Amniotic epithelial cell (primary cell): ENCODE results near the gene GPR12.
A peak's percentile ranks its signal among the peaks of the same experiment; 100 is the strongest.

Experiments used
- DNase-seq: peaks from one replicate; pipeline ENCODE4 v3.0.0-alpha.2; 2010; ENCODE audit warnings: low read depth

The GPR12 gene, protein sequence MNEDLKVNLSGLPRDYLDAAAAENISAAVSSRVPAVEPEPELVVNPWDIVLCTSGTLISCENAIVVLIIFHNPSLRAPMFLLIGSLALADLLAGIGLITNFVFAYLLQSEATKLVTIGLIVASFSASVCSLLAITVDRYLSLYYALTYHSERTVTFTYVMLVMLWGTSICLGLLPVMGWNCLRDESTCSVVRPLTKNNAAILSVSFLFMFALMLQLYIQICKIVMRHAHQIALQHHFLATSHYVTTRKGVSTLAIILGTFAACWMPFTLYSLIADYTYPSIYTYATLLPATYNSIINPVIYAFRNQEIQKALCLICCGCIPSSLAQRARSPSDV

DNA sequence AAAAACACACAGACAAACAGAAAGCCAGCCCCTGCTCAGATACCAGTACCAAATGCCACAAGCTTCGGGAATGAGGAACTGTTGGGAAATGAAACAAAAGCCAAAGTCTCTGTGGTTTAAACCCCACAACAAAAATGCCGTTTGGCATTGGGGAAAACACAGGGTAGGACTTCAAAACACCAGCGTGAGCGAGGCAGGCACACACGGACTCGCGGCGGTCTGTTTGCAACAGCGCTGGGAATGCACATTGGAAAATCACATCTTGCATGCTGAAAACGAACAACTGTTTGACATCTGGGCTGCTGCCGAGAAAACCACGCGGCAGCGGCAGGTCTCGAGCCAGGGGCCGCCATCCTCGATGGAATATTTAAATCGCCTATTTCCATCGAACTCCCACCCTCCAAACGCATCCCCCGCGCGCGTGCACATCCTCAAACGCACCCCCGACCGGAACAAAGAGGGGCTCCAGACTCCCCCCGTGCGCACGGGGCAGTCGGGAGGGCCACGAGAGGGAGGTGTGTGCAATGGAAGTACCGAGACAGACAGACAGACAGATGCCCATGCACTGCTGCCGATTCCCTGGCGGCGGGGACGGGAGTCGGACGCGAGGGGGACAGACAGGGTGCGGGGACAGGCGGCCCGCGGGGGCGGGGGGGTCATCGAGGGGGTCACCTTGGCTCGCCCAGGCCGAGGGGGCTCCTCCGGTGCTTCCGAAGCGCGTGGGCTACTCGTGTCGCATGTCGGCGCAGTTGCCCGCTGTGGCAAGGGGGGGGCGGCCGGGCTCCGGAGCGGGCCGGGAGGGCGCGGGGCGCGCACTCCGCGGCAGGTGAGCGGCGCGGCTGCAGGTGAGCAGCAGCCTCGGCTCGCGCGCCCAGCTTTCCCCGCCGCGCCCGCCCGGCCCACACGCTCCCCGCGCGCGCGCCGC lies at the start of gene GPR12:
Gene GPR12 (minus strand): TSS at position 880 of the 925 bp plus-strand sequence. CDS start 959 bp downstream, outside the sequence.
- peak; percentile 2 for DNase-seq

DNA sequence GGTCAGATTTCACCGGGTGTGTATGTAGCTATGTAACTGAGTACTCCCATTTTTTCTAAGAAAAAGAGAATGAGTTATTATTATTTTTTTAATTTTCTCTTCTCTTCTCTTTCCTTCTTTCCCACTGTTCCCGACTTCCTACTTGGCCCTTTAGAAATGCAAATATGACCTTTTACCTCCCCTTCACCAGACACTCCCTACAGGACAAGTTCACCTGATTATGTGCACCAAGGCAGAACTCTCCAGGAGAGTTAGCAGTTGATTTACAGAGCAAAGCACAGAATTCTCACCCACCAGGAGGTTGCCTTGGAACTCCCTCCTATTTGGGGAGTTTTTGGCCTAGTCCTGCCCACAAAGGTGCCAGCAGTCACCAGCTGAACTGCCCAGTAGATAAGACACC lies 49.5 kb upstream of the GPR12 start:
- no peak for DNase-seq

DNA sequence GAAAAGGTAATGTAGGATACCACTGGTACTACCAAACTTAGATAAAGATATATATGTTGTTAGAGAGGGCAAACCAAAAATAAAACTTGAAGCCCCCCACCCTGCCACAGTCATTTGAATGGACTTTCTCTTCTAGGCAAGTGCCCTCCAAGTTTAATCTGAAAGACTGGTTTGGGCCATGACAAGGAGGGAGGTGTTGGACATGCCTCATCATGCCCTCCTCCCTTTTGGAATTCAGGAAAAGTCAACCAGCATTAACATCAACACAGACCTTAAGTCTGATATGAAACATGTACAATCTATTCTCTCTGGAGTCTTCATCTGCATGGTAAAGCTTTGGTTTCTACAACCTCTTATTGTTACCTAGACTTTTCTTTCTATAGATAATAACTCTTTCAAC lies 46.3 kb upstream of the GPR12 start:
- no peak for DNase-seq

DNA sequence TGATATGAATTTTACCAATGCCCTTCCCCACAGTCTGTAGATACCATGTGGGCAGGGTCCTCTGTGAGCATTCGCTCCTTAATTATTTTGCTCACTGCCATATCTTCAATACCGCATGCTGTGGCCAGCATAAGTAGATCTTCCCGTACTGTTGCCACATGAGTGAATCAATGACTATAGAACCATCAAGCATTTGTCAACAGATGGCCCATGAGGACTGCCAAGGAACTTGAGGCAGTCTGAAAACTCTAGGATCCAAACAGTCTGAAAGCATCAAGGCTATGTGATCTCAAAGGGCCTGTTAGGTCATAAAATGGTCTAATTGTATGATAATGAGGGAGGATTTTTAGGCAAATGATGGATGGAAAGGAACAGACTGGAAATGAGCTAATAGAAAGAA lies 27.4 kb upstream of the GPR12 start:
- DNase-seq, result no peak

DNA sequence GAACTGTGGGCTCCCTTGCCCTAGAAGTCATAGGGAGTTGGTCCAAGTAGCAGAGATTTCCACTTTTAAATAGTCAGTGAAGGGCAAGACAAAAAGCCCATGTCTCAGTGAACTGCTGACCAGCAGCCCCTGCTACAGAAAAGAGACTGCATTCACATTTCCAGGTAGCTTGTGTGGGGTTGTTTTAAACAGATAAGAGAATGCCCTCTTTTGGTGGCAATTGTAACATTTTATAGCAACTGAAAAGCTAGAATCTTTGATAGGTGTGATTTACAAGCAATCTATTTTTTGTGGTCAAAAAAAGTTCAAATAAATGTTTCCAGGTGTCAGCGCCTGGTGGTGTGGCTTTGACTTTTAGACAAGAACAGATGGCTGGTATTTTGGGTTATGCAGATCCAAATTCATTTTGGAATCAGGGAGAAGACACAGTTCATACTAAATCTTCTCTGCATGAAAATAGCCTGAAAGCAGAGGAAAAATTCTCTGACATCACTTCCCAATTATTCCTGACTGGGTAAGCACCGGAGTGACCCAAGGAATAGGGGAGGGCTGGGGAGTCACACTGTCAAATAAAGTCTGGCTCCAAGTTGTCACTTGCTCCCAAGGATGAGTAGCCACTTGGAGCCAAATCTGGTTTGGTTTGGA lies 26.2 kb upstream of the GPR12 start:
- no peak for DNase-seq

DNA sequence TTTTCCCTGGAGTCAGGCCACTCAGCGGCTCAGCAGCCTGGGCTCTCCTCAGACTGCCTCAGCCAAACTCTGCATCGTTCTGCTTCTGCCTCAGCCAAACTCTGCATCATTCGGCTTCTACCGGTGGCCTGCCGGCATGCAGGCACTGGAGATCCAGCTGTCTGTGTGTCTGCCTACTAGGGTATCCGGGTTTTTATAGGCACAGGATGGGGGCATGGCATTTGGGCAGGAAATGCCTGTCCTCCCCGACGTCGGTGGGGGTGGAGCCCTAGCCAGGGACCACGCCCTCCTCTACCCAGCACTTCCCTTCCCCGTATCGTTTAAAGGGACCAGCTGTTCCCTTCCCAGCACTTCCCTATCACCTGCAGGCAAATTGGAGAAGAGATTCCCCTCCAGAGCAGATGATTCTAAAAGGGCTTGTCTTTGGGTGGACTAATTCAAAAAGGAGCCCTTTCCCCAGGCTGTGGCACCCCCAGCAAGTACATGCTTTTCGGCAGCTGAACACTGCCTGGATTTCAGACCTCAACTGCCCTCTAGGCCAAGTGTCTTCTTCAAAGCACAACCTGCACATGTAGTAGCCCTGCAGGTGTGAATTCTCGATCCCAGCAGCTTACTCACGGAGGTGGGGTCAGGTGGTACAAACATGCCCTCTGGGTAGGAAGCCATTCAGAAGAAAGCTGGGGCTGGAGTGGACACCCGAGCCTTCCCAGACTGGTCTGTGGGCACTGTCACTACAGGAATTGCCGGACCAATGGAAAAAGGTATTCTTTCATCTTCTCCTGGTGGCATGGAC lies 25.4 kb upstream of the GPR12 start:
- no peak for DNase-seq

DNA sequence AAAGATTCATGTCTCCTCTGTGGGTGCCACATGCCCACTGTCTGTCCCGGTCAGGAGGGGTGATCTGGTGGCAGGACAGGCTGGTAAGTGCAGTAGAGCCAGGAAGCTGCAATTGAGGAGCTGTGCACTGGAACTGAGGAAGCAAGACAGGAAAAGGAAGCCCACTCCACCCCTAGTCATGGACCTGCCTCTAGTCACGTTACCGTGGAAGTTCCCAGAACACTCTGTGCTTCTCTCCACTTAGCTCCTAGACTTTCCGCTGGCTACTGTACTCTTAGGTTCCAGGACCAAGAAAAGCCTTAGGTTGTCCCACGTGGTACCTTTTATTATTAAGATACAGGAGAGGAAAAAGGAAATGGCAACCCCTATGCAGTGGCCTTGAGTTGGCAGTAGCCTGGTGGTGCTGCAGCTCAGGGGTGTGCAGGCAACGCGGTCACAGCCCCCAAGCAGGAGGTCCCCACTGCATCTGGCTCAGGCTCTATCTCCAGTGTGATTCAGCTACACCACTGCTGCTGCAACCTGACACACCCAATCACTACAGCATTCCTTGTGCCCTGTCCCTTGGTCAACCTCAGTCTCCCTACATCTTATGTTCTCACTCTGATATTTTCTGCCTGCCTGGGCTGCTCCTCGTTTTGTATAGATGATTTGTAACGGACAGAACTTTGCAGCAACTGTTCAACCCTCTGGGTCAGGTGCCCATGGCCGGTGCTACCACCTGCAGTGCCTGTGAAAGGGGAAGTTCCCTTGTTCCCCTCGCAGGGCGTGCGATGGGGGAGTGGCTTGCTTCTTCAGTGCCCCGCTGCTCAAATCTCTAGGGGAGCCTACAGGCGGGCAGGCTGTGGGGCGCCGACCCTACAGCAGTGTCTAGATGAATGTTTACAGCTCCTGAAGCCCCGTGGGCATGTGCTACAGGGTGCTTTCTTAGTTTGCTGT lies 24.4 kb upstream of the GPR12 start:
- DNase-seq, result no peak

DNA sequence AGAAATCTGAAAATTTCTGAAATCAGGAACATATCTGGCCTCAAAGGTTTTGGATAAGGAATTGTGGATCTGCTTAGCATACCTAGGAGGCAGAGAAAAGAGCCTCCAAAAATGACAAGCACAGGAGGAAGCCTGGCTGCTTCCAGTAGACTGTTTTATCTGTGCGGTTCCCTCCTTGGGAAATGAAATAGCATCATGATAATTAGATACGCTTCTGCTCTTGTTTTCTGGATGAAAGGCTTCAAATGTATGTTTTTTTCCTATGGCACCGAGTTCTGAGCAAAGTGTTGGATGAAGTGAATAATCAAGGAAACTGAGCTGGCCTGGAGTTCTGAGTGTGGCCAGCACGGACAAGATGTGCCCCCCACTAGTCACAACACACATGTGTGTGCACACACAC lies 19.8 kb upstream of the GPR12 start:
- no peak for DNase-seq

DNA sequence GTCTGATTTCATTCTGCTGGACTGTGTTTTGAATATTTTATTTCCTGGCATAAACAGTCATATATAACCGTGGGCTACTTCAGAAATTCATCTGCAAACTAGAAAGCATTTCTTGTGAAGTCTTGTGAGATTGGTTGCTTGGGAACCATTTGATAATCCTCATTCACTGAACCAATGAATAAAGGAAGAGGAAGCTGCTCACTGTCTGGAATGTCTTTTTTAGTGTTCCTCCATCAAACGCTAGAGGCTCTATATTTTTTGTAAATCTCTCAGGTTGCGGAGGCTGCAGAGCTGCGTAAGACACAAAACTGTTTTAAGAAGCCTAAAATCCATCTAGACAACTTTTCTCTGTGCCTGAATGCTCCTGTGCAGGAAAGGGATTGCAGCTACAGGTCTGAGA lies 18.7 kb upstream of the GPR12 start:
- DNase-seq, result no peak

DNA sequence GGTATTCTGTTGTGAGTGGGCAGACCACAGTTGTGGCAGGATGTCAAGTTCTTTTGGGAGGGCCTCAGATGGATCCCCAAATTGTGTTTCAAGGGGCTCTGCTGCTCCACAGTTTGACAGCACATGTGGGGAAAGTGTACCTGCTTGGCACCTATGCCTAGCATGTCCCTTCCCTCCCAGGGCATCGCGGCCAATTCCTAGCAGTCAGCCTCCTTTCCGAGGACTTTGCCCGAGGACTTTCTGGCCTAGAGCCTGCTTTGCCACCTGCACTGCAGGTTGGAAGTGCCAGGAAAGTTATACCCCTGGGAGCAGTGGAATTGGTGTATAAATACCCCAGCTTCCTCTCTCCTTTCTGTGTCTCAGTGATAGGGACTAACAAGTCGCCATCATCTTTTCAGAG lies 11.9 kb upstream of the GPR12 start:
- no peak for DNase-seq

DNA sequence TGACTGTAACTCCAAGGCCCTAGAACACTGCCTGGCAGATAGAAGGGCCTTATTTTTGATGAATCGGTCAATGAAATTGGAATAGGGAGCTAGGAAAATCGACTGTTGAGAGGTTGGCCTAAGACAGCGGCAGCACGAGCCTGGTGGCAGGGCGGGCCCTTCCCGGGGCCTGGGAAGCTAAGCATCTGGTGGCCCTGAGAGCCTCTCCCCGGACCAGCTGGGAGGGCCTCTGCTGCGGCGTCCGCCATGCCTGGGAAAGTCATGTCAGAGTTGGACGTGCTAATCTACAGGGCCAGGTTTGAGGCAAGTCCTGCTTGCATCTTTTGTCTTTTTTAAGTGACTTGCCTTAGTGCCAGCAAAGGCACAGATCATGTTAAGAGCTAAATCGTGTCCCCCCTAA lies 11.2 kb upstream of the GPR12 start:
- DNase-seq, result no peak

DNA sequence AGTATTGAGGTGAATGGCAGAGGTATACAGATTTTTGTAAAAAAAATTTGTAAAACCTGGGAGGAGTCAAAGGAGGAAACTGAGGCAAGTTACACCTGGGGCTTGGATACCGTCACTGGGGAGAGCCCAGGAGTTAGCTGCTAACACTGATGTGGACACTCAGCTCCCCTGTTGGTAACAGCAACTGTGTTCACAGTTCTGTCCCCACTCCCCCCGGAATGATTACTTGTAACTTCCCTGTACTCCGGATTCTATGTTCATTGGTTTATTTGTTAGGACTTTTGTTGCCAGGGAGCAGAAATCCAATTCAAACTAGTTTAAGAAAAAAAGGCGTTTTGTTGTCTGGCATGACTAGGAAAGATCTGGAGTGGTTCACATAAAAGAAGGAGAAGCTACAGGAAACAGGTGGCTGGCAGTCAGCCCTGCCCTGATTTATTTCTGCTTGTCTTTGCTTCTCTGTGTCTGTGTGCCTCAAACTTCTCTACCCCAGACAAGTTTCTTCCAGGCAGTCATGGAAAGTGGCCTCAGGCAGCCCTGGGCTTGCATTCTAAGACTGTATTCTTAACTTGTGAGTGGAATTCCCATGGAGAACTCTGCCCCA lies 2.3 kb upstream of the GPR12 start:
- no peak for DNase-seq

DNA sequence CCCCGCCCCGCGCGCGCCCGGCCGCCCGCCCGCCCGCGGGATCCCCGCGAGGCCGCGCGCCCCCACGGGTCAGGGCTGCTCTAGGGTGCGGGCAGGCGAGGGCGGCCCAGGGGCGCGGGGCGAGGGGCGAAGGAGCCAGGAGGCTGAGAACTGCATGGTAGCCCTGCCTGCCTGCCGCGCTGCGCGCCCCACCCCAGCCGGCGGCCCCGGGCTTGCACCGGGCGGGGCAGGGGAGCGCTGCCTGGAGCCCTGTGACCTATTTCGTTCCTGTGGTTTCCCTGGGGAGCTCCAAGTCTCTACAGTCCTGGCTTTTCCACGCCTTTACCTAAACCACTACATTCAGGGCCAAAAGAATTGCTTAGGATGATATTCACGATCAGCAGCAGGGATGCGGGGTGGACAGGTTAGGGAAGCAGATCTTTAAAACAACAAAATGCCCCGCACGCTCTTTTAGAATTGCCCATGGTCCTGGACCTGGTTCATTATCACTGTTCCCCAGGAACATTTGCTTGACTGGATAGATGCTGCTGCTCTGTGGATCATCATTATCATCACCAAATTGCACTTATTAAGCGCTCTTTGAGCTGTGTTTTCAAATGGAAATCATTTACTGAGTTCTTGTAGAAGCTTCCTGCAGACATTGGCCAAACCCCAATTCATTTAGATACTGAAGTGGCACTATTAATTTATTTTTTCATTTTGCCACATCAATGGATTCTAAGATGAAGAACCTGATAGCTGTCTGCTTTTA lies 421 bp upstream of the GPR12 start:
- DNase-seq, result no peak

DNA sequence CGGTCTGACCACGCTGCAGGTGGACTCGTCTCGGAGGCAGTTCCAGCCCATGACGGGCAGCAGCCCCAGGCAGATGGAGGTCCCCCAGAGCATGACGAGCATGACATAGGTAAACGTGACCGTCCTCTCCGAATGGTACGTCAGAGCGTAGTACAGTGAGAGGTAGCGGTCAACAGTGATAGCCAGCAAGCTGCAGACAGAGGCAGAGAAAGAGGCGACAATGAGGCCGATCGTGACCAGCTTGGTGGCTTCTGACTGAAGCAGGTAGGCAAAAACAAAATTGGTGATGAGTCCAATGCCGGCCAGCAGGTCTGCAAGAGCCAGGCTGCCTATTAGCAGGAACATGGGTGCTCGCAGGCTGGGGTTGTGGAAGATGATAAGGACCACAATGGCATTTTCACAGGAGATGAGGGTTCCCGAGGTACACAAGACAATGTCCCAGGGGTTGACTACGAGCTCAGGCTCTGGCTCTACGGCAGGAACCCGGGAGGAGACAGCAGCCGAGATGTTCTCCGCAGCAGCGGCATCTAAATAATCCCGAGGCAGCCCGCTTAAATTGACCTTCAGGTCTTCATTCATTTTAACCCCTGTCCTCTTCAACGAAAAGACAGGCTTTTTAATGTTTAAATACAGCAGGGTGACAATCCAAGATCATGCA lies 1.2 kb downstream of the GPR12 start:
- no peak for DNase-seq

DNA sequence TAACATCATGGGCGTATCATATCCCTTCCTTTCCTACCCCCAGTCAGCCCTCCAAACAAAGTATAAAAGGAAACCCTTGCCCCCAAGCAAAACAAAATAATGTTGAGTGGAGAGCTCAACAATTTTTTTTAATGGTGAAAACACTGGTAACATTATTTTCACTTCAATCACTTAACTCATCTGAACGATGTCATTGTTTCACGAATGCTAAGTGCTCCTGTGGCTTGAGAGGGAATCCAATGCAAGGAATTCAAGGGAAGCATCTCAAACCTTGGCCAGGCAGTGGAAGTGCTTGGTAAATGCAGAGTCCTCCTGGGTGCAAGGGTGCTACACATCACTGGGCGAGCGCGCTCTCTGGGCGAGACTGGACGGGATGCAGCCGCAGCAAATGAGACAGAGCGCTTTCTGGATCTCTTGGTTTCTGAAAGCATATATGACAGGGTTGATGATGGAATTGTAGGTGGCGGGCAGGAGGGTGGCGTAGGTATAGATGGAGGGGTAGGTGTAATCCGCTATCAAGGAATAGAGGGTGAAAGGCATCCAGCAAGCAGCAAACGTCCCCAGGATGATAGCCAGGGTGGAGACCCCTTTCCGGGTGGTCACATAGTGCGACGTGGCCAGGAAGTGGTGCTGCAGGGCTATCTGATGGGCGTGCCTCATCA lies 2.0 kb downstream of the GPR12 start:
- no peak for DNase-seq

DNA sequence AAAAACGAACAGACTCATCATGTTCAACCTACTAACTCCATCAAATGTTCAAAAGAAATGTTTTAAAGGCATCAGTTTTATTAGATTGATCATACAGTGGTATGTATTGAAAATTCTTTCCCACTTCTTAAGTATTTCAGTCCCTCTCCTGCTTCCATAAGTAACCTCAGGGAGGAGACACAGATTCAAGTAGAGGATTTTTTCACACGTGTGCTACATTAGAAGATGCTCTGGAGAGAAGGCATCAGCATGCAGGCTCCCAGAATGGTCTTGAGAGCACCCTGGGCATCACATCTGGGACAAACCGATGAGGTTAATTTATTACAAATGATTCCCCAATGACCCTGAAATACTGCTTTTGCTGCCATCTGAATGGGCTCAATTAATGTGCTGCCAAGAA lies 3.6 kb downstream of the GPR12 start:
- DNase-seq, result no peak

DNA sequence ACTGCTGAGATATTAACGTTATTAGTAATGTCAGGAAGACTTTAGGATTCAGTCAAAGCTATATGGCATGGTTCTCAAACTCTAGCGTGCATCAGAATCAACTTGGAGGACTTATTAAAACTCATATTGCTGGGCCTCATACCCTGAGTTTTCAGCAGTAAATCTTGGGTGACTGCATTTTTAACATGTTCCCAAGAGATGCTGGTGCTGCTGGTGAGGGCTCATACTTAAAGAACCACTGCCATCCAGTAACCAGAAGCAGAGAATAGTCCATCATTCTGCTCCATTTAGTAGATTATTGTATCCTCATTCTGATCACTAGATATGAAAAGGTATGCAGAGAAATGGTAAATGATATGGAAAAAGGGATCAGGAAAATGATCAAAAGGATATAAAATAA lies 7.9 kb downstream of the GPR12 start:
- DNase-seq, result no peak

DNA sequence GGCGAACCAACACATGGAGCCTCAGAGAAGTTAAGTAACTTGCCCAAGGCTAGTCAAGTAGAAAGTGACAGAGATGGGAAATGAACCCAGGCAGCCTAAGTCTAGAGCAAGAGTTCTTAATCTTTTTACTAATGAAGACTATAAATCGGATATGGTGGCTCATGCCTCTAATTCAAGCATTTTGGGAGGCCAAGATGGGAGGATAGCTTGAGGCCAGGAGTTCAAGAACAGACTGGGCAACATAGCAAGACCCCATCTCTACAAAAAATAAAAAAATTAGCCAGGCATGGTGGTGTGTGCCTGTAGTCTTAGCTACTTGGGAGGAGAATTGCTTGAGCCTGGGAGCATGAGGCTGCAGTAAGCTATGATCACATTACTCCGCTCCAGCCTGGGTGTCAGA lies 10.7 kb downstream of the GPR12 start:
- no peak for DNase-seq

DNA sequence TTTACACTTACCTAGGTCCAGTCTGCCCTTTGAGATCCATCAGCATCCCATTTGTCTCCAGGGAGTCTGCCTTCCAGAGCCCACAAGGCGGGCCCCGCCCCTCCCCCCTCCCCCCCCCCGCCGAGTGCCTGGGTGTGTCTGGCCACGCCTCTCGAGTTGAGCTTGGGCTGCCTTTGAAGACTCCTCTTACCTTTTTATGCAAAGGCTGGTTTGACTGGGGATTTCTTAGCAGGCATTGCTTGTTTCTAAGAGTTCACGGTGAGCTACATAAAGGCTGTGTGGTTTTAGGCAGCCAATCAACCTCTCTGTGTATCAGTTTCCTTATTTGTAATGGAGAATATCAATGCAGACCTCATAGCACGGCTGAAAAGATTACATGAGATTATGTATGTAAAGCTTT lies 11.3 kb downstream of the GPR12 start:
- DNase-seq, result no peak
